ENCODE measurements around the gene PPP6C.

Gene PPP6C

GRCh38 chr9:125145425-125145824 is 44.2 kb downstream of the PPP6C start:
- DNase-seq (ENCODE audit: low spot score) = no peak
- in situ Hi-C loops (cut with MboI; ENCODE audit: low pct_unique_long_range_greater_than_20kb, low sequenced_read_pairs, unreplicated experiment) = loop anchor here (25.0 kb wide), 1 partner anchor 383 kb away; the partner anchor contains the start of gene NR6A1
- TF ChIP-seq CTCF (IDR thresholded peaks at IDR 0.05; ENCODE audit: extremely low read depth, insufficient read depth, missing control alignments) = no peak

- peak; percentile 98 for DNase-seq (ENCODE audit: low spot score)
- in situ Hi-C loops (cut with MboI; ENCODE audit: low pct_unique_long_range_greater_than_20kb, low sequenced_read_pairs, unreplicated experiment) = loop anchor here (25.0 kb wide), 1 partner anchor 381 kb away; the partner anchor contains the start of gene NR6A1
- TF ChIP-seq CTCF (IDR thresholded peaks at IDR 0.05; ENCODE audit: extremely low read depth, insufficient read depth, missing control alignments) = peak; percentile 90
These were observed 46.1 kb downstream of the PPP6C start, which contains the start of gene SCAI for GRCh38 chr9:125143377-125144090. SCAI (minus strand) TSS chr9:125143528; CDS start chr9:125143437, 91 bp downstream.

- DNase-seq (ENCODE audit: low spot score) = no peak
- peak; percentile 28 for TF ChIP-seq CTCF (IDR thresholded peaks at IDR 0.05; ENCODE audit: extremely low read depth, insufficient read depth, missing control alignments)
- in situ Hi-C loops (cut with MboI; ENCODE audit: low pct_unique_long_range_greater_than_20kb, low sequenced_read_pairs, unreplicated experiment) = loop anchor here (25.0 kb wide), 1 partner anchor 380 kb away; the partner anchor contains the start of gene NR6A1
These were observed 46.8 kb downstream of the PPP6C start for GRCh38 chr9:125142560-125143376.

GRCh38 chr9:125141751-125142150 is 47.9 kb downstream of the PPP6C start:
- in situ Hi-C loops (cut with MboI; ENCODE audit: low pct_unique_long_range_greater_than_20kb, low sequenced_read_pairs, unreplicated experiment) = loop anchor here (25.0 kb wide), 1 partner anchor 379 kb away; the partner anchor contains the start of gene NR6A1
- DNase-seq (ENCODE audit: low spot score) = no peak
- no peak for TF ChIP-seq CTCF (IDR thresholded peaks at IDR 0.05; ENCODE audit: extremely low read depth, insufficient read depth, missing control alignments)

- no peak for DNase-seq (ENCODE audit: low spot score)
- TF ChIP-seq CTCF (IDR thresholded peaks at IDR 0.05; ENCODE audit: extremely low read depth, insufficient read depth, missing control alignments) = no peak
- in situ Hi-C loops (cut with MboI; ENCODE audit: low pct_unique_long_range_greater_than_20kb, low sequenced_read_pairs, unreplicated experiment) = loop anchor here (25.0 kb wide), 1 partner anchor 379 kb away; the partner anchor contains the start of gene NR6A1
These were observed 48.4 kb downstream of the PPP6C start for GRCh38 chr9:125141251-125141650.

- DNase-seq (ENCODE audit: low spot score) = no peak
- TF ChIP-seq CTCF (IDR thresholded peaks at IDR 0.05; ENCODE audit: extremely low read depth, insufficient read depth, missing control alignments) = no peak
- in situ Hi-C loops (cut with MboI; ENCODE audit: low pct_unique_long_range_greater_than_20kb, low sequenced_read_pairs, unreplicated experiment) = loop anchor here (25.0 kb wide), 1 partner anchor 378 kb away; the partner anchor contains the start of gene NR6A1
These were observed 49.0 kb downstream of the PPP6C start for GRCh38 chr9:125140576-125140975.
